Keratinocyte (primary cell): ENCODE data around the gene PIGT.

Experiments
- EZH2 ChIP-seq: IDR thresholded peaks from one replicate; pipeline ENCODE4 v1.6.1; 2012; ENCODE audit warnings: inconsistent platforms, mild to moderate bottlenecking, low read length, moderate library complexity
- TF ChIP-seq, protein P1 (sequence below), 3 experiments: IDR thresholded peaks in 1 of 3; conservative IDR thresholded peaks in 1 of 3; optimal IDR thresholded peaks in 1 of 3; 2 replicates in 2 of 3; 3 replicates in 1 of 3; pipeline versions ENCODE3 to v1.5.1; 2011; ENCODE audit warnings: low read length in 3 of 3, mild to moderate bottlenecking in 3 of 3, moderate library complexity in 2 of 3, control low read depth in 1 of 3, inconsistent platforms in 1 of 3; ENCODE audit not compliant: insufficient read depth in 2 of 3; ENCODE audit errors: extremely low read depth in 1 of 3

- TF ChIP-seq, protein P1, sequence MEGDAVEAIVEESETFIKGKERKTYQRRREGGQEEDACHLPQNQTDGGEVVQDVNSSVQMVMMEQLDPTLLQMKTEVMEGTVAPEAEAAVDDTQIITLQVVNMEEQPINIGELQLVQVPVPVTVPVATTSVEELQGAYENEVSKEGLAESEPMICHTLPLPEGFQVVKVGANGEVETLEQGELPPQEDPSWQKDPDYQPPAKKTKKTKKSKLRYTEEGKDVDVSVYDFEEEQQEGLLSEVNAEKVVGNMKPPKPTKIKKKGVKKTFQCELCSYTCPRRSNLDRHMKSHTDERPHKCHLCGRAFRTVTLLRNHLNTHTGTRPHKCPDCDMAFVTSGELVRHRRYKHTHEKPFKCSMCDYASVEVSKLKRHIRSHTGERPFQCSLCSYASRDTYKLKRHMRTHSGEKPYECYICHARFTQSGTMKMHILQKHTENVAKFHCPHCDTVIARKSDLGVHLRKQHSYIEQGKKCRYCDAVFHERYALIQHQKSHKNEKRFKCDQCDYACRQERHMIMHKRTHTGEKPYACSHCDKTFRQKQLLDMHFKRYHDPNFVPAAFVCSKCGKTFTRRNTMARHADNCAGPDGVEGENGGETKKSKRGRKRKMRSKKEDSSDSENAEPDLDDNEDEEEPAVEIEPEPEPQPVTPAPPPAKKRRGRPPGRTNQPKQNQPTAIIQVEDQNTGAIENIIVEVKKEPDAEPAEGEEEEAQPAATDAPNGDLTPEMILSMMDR (optimal IDR thresholded peaks at IDR 0.05 in 1 of 3, IDR thresholded peaks at IDR 0.05 in 1 of 3, conservative IDR thresholded peaks at IDR 0.05 in 1 of 3; ENCODE audit: extremely low read depth in 1 of 3, insufficient read depth in 2 of 3, low read length in 3 of 3) = no peak
- no peak for TF ChIP-seq EZH2
These were observed 7.9 kb upstream of the PIGT start, which contains the start of gene DBNDD2 for GRCh38 chr20:45407783-45408645.
